GM19239 (cell line): ENCODE data around the gene CAB39.
"Not testable (repeated sequence)": the region's sequence is repeated elsewhere in the genome, so short reads cannot be mapped to it uniquely, and the experiment has no call there.

ENCODE experiments used
- DNase-seq: peaks from one replicate; pipeline ENCODE4 v3.0.0; 2011; ENCODE audit warnings: low spot score; ENCODE audit not compliant: insufficient read length
- FAIRE-seq: peaks from 2 replicates; lab custom pipeline; 2011; peaks lifted over from hg19 to GRCh38; lab: Jason Lieb, UNC

CAB39 gene

GRCh38 chr2:230711224-230711623 lies 1.4 kb upstream of the CAB39 start:
- FAIRE-seq = no peak
- DNase-seq = no peak

GRCh38 chr2:230713331-230714135 lies 891 bp downstream of the CAB39 start:
- FAIRE-seq (no peak), DNase-seq (no peak)

GRCh38 chr2:230714136-230714480 lies 1.5 kb downstream of the CAB39 start:
- DNase-seq (peak; percentile 50), FAIRE-seq (peak; percentile 88)

GRCh38 chr2:230715201-230715600 lies 2.6 kb downstream of the CAB39 start:
- FAIRE-seq (no peak), DNase-seq (no peak)

- FAIRE-seq = no peak
- DNase-seq = no peak
Measured at GRCh38 chr2:230716588-230716987, 3.9 kb downstream of the CAB39 start.

- DNase-seq = no peak
- FAIRE-seq = no peak
Measured at GRCh38 chr2:230717600-230717999, 5.0 kb downstream of the CAB39 start.

- FAIRE-seq (no peak), DNase-seq (no peak)
Measured at GRCh38 chr2:230719340-230719739, 6.7 kb downstream of the CAB39 start.

GRCh38 chr2:230721712-230722111 lies 9.1 kb downstream of the CAB39 start:
- DNase-seq (no peak), FAIRE-seq (no peak)

GRCh38 chr2:230722207-230722885 lies 9.7 kb downstream of the CAB39 start:
- DNase-seq (no peak), FAIRE-seq (no peak)

GRCh38 chr2:230723363-230723762 lies 10.7 kb downstream of the CAB39 start:
- FAIRE-seq (no peak), DNase-seq (no peak)

- not testable (repeated sequence) for FAIRE-seq, DNase-seq
Measured at GRCh38 chr2:230724957-230725356, 12.3 kb downstream of the CAB39 start.

- DNase-seq (no peak), FAIRE-seq (no peak)
Measured at GRCh38 chr2:230731512-230731911, 18.9 kb downstream of the CAB39 start.

- FAIRE-seq (no peak), DNase-seq (no peak)
Measured at GRCh38 chr2:230732914-230733401, 20.3 kb downstream of the CAB39 start.

GRCh38 chr2:230734247-230735175 lies 21.9 kb downstream of the CAB39 start:
- DNase-seq (no peak), FAIRE-seq (peak; percentile 74)

GRCh38 chr2:230735884-230736283 lies 23.2 kb downstream of the CAB39 start:
- no peak for DNase-seq
- FAIRE-seq = peak; percentile 83

GRCh38 chr2:230737300-230737699 lies 24.7 kb downstream of the CAB39 start:
- peak; percentile 71 for FAIRE-seq
- no peak for DNase-seq

GRCh38 chr2:230737791-230738226 lies 25.2 kb downstream of the CAB39 start:
- DNase-seq (no peak), FAIRE-seq (peak; percentile 39)

GRCh38 chr2:230738391-230738811 lies 25.8 kb downstream of the CAB39 start:
- DNase-seq (no peak), FAIRE-seq (peak; percentile 76)

GRCh38 chr2:230738924-230739323 lies 26.3 kb downstream of the CAB39 start:
- DNase-seq = no peak
- FAIRE-seq = no peak

GRCh38 chr2:230739961-230740360 lies 27.3 kb downstream of the CAB39 start:
- DNase-seq (no peak), FAIRE-seq (no peak)
